Measurements from ENCODE around the gene GSAP.
"Not testable (repeated sequence)": the region's sequence is repeated elsewhere in the genome, so short reads cannot be mapped to it uniquely, and the experiment has no call there.

The GSAP gene

DNA sequence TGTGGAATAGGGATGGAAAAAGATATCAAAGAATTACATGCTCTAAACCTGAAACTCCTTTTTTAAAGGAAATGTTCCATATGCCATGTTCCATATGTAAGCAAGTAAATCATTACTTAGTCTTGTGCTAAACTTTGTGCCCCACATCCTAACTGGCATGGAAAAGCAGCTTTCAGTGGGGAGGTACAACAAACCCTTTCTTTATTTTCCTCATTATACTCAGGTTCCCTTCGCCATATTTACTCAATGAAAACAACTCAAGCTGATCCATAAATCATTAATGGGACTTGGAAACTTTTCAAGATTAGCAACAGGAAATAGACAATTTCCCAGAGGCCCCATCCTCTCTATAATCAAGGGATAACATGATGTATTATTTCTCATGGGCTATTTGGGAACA is 56.0 kb downstream of the GSAP start:
- no peak for DNase-seq (ENCODE audit: low spot score)

DNA sequence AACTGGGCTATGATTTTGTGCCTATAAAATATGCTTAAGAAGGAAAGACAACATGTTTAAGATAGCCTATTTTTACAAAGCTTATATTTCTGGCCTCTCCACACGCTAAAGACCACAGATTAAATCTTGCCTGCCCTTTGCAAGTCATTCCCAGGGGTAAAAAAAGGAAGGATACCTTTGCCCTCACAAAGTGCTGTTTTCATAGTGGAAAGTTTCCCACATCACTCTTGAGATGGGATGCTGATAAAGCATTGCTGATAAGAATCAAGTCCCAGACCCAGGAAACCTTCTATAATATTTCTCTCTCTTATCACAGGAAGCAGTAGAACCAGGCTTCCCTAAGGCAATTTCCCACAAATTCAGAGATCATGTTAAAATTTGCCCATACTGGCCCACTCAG is 56.5 kb downstream of the GSAP start:
- DNase-seq (ENCODE audit: low spot score): no peak

DNA sequence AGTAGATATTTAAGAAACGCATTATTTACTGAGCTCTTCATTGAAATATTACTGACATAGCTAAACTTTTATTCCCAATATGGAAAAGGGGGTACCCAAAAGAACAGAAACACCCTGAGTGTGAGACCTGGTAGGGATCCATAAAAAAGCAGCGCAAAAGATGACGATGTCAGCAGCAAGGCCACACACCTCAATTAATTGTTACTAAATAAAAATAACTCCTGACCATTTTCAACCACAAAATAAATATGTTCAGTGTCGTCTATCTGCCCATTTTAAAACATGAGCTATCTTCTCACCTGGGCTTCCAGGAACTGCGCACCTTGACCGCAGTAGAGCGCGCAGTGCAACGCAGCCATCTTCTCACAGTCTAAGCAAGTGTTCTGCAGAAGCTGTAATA is 61.2 kb downstream of the GSAP start:
- no peak for DNase-seq (ENCODE audit: low spot score)

DNA sequence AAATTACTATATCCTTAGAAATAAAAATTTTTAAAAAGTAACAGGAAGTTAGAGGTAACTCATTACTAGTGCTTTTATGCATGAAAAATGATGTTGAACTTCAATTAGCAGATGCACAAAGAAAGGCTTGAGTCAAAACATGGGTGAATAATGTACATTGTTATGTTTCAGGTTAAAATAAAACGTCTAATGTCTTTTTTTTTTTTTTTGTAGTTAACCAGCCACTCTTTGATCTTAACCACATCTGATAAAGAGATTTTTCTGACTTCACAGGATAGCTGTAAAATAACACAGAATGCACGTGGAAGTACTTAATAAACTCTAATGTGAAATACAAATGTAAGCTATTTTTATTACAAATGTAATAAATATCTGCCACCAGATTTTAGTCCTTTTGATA is 61.7 kb downstream of the GSAP start:
- no peak for DNase-seq (ENCODE audit: low spot score)

DNA sequence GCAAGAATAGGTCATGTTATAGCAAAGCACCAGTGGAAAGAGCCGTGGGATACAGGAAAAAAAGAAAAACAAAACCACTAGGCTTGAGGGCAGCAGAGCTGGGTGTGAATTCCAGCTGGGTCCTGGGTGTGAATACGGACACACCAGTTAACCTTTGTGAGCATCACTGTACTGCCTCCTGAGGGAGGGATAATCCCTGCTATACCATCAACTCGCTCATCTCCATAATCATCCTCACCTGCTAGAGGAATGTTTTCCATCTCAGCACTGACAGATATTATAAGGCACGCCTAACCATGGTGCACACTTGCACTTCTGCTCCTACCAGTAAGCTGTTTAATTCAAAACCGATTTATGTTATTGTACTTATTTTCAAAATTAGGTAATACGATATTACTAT is 62.2 kb downstream of the GSAP start:
- no peak for DNase-seq (ENCODE audit: low spot score)

DNA sequence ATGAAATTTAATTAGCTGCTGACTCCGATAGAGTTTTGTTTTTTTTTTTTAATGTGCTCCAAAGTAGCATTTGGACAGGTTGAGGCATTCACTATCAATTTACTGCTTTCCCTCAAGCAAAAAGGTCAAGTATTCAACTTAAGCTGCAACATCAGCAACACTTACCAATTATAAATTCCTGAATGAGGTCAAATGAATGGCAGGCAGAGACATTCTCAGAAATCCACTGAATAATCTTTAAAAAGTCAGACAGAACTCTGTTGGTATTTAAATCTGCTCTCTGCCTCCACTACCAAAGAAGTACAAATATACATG is 62.8 kb downstream of the GSAP start:
- DNase-seq (ENCODE audit: low spot score): no peak

DNA sequence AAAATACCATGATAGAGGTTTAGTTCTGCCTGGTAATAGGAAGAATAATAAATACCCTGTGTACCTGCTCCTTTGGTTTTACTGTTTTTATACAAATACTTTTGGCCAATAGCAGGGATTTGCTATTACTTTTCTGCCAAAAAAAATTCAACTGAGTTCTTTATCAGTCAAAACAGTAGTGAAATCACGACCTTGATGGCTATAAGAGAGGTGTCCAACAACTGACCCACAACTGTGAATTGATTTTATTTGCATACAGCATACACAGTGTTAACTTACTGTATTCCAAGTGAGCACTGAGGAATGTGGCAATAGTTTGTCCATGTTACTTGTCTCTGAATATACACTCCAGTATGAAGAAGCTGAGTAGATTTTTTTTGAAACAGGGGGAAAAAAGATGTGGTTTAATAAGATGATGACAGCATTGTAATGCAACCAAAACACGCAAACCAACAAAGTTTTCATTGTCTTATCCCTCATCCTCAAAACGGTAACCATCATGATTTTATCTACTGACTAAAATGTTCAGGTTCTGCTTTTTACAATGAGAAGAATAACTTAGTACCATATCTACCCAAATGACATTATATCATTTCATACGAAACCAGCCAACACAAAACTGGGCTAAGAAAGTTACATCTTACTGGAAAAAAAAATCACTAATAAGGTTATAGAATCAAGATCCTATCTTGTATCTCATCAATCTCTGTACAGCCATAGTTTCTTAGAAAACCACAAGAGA is 63.3 kb downstream of the GSAP start:
- no peak for DNase-seq (ENCODE audit: low spot score)

DNA sequence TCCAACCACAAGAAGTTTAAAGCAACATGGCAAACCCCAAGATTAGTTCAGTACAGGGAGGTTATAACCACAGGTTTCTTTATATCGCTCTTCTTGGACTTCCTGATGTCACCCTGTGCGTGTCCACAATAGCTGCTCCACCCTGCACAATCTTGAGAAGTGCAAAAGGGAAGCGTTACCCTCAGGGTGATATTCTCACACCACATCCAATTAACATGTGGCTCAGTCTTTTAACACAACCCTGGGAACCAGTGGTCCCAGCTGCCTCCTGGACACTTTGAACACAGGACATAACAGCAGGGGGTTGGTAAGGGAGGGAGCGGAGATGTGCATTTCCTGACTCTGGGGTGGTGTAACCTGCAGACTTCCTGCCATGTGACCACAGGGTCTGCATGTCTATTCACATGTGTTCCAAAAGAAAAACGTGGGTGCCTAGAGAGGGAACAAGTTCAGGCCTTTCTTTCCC is 64.6 kb downstream of the GSAP start:
- no peak for DNase-seq (ENCODE audit: low spot score)

DNA sequence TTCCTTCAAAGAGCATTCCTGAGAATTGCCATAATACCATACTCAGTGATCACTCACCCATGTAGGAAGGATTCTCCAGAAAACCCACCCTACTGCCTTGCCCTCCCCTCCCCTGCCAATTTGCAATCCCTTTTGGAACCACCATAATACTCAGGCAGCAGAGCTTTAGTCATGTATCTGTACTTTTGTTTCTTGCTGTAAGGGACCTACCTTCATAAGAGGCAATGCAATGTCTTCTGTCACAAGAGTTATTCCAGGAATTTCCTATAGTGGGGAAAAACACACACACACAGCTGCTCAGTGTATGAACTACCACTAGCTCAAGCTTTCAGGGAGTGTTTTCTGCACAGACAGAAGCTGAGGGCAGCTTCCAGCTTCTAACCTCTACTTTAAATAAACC is 67.0 kb downstream of the GSAP start:
- DNase-seq (ENCODE audit: low spot score): no peak

DNA sequence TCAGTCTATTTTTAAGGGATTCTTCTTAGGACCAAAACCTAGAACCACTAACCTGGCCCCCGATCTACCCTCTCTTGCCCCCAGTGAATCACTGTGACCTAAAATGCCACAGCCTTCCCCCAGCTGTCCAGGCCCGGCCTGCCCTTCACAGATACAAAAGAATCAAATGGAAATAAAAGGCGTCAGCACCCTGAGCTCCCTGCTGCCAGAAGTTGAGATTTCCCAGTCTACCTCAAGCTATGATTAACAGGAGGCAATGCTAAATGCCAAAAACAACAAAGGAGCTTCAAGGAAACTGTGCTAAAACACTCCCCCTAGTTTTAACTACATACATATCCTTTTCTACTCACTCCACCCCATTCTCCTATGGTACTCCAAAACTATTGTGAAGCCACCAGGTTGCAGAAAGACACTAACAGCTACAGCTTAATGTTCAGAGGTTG is 67.8 kb downstream of the GSAP start:
- DNase-seq (ENCODE audit: low spot score): peak; percentile 10

DNA sequence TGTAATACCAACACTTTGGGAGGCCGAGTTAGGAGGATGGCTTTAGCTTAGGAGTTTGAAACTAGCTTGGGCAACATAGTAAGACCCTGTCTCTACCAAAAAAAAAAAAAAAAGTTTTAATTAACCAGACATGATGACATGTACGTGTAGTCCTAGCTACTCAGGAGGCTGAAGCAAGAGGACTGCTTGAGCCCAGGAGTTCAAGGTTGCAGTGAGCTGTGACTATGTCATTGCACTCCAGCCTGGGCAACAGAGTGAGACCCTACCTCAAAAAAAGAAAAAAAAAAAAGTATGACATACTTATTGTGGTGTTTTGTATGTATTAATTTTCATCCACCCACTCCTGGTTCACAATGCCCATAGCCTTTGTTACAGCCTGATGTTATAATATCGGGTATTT is 69.7 kb downstream of the GSAP start:
- no peak for DNase-seq (ENCODE audit: low spot score)

DNA sequence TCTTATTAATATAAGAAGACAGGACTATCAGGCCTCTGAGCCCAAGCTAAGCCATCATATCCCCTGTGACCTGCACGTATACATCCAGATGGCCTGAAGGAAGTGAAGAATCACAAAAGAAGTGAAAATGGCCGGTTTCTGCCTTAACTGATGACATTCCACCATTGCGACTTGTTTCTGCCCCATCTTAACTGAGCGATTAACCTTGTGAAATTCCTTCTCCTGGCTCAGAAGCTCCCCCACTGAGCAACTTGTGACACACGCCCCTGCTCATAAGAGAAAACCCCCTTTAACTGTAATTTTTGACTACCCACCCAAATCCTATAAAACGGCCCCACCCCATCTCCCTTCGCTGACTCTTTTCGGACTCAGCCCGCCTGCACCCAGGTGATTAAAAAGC is 70.7 kb downstream of the GSAP start:
- not testable (repeated sequence) for DNase-seq (ENCODE audit: low spot score)

DNA sequence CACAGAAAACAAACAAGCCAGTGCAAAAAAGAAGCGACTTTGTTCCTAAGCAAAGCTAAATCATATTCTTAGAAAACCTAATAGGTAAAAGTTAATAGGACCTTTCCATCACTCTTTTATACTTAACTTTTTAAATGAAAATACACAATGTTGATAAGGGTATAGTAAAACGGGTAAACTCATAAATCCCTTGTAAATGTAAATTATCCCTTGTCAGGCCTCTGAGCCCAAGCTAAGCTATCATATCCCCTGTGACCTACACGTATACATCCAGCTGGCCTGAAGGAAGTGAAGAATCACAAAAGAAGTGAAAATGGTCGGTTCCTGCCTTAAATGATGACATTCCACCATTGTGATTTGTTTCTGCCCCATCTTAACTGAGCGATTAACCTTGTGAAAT is 76.4 kb downstream of the GSAP start:
- no peak for DNase-seq (ENCODE audit: low spot score)

DNA sequence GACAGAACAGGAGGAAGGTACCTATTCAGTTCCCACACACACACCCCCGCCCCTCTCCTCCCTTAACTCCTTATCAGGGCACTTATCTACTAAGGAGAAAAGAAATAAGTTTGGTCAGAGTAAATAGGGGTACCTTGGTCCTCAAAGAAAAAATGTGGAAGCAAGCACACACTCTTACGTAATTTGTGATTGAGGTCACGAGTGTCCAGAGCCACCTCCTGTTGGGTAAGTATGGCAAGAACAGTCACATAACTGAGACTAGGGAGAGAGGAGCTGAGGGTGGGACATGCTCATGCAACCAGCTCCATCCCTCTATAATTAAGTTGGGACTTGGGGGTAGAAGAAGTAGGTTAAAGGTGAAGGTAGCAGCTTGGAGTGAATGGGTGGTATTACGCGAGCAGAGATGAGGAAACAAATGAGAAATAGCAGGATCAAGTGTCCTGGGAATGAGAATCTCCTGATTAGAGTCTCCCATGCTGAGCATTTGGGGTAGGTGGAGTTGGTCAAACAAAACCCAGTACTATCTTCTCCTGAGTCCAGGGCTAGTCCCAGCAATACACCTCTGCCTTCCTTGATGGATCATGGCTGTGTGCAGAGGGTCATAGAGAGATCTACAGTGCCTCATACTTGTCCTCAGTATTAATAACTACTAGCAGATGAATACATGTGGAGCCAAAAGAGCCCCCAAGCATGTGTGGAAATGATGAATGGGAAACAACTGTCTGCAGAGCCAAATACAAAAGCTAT is 77.1 kb downstream of the GSAP start:
- no peak for DNase-seq (ENCODE audit: low spot score)

DNA sequence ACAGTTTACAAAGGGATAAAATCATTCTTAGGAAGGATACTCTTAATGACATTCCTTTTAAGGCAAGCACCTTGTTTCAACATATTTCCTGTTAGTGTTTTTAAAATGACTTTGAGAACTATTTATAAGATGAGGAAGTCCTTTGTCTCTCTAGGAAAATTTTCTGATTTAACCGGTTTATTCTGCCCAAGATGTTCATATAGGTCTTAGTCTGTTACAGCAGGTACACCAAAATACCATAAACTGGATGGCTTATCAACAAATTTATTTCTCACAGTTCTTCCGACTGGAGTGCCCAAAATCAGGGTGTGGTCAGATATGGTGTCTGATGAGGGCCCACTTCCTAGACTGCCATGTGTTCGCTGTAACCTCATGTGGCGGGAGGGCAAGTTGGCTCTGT is 77.9 kb downstream of the GSAP start:
- no peak for DNase-seq (ENCODE audit: low spot score)

DNA sequence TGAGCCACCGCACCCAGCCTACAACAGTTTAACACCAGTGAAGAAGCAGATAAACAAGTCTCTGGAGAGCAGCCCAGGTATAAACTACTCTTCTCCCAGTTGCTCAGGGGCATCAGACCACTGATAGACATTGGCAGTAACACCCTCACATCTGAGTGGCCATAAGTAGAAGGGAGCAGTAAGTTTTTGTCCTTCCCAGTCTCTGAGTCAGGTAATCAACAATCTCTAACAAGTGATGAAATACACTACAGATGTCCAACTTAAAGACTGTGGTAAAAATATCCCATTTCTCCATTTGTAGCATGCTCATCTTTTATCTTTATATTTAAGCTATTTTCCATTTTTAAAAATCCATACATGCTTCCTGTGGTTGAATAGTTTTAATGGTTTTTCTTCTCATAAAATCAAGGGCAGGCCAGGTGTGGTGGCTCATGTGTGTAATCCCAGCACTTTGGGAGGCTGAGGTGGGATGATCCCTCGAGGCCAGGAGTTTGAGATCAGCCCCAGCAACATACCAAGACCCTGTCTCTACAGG is 78.6 kb downstream of the GSAP start:
- DNase-seq (ENCODE audit: low spot score): no peak

DNA sequence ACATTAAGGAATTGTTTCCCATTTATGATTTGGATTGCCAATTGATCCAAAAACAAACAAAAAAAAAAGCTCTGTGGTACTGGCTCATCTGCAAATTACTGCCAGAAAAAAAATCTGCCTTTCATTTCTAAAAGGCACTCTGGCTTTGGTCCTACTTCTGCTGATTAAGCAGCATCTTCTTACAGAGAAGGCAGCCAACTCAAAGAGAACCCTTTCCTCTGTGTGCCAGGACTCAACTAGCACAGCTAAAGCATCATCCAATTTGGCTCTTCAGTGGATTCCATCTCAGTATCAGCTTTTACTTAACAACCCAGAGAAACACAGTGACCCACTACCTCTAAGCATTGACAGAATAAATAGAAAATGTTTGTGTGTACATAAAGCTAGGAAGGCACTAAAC is 80.6 kb downstream of the GSAP start:
- DNase-seq (ENCODE audit: low spot score): no peak

DNA sequence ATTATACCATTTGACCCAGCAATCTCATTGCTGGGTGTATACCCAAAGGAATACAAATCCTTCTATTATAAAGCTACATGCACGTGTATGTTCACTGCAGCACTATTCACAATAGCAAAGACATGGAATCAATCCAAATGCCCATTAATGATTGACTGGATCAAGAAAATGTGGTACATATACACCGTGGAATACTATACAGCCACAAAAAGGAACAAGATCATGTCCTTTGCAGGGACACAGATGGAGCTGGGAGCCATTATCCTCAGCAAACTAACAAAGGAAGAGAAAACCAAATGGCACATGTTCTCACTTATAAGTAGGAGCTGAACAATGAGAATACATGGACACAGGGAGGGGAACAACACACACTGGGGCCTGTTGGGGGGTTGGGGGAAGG is 82.1 kb downstream of the GSAP start:
- DNase-seq (ENCODE audit: low spot score): not testable (repeated sequence)

DNA sequence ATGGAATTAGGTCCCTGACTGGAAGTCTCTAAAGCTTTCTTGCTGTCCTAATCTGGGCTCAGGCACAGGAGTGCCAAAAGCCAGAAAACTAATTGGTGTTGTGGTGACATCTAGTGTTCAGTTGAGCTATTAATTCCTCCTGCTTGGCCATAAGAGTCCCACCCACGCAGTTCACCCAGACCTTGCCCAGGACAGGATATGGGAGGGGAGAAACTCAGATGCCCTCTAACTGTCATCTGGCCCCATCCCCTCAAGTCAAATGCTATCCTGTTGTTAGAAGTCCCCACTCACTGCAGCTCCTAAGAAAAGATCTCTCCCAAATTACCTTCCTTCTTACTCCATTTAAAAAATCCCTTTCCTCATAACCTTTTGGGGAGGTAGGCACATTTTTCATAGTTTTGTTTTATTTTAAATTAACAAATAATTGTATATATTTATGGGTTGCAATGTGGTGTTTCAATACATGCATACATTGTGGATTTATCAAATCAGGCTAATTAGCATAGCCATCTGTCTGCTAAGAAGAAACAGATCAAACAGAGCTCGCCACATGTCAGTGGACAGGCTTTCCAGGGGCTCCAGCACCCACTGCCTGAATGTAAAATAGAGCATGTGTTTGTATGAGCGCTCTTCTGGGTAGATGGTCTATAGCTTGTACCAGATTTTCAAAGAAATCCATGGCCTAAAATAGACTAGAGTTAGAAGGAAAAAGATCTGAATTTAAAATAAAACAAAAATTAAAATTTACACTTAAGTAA is 84.0 kb downstream of the GSAP start:
- DNase-seq (ENCODE audit: low spot score): peak; percentile 87

DNA sequence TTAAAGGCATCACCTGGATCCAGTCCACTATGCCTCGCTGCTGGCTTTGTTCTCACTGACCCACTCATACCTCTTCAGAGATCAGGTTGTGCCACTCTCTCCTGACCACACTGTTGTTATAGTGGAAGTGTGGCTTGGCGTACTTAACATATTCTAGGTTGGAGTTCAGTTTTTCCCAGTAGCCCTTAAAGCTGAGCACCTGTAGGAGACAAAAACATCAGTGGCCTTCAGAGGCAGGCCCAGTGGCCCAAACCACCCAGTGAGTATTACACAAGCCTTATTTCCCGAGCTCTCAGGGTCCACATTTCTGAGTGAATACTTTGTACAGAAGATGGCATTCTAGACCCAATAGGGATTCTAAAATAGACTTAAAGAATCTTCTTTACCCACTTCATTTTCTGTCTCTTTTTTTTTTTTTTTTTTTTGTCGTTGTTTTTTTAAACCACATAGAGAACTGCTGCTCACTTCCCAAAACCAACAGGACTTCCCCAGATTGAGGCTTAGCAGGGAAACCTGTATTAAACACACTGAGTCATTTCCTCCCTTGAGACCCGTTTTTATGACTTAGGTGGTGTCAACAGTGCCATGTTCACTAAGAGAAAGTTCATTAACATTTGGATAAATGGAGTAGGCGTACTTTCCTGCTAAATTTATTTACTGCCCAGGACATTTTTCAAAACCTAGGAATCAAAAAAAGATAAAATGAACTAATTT is 85.8 kb downstream of the GSAP start:
- no peak for DNase-seq (ENCODE audit: low spot score)

DNA sequence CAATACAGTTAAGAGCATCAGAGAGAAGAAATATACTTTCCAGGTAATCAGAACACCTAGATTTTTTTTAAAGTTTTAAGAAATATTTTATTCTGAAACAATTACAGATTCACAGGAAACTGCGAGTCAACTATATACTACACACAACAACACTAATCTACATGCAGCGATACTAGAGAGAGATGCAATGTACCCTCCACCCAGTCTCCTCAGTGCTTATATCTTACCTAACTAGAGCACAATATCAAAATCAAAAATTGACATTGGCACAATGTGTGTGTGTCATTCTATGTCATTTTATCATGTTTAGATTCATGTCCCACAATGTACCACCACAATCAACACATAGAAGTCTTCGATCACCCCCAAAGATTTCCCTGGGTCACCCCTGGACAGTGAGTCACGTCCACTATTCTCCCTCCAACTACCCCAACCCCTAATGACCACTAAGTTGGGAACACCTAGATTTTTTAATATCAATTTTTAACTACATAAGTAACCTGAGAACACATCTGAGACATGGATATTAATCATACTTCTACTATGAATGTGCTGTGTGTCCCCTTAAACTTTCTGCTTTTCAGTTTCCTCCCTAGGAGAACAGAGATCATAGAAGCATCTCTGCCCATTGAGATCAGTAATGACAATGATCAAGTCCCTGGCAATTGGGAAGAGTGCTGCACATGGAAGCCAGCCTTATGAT is 86.5 kb downstream of the GSAP start:
- no peak for DNase-seq (ENCODE audit: low spot score)

DNA sequence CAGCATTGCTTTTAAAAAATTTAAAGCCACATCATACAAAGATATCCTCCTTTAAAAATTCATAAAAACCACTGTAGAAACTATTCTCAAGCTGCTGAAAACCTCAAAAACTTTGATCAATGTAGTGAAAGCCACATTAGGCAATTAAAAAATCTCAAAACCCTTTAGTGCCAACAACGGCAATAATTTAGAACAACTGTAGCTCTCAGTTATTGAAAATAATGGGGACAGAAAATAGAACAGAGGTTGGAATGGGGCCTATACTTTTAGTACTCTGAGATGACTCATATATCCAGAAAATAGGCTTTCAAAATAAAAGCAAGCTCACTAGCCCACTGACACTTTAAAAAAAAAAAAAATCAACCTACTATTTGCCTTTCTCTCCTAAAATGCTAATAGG is 87.5 kb downstream of the GSAP start:
- peak; percentile 52 for DNase-seq (ENCODE audit: low spot score)

Data from AG20443 (cell line).